Measurements from ENCODE around the gene TYMP.

DNA sequence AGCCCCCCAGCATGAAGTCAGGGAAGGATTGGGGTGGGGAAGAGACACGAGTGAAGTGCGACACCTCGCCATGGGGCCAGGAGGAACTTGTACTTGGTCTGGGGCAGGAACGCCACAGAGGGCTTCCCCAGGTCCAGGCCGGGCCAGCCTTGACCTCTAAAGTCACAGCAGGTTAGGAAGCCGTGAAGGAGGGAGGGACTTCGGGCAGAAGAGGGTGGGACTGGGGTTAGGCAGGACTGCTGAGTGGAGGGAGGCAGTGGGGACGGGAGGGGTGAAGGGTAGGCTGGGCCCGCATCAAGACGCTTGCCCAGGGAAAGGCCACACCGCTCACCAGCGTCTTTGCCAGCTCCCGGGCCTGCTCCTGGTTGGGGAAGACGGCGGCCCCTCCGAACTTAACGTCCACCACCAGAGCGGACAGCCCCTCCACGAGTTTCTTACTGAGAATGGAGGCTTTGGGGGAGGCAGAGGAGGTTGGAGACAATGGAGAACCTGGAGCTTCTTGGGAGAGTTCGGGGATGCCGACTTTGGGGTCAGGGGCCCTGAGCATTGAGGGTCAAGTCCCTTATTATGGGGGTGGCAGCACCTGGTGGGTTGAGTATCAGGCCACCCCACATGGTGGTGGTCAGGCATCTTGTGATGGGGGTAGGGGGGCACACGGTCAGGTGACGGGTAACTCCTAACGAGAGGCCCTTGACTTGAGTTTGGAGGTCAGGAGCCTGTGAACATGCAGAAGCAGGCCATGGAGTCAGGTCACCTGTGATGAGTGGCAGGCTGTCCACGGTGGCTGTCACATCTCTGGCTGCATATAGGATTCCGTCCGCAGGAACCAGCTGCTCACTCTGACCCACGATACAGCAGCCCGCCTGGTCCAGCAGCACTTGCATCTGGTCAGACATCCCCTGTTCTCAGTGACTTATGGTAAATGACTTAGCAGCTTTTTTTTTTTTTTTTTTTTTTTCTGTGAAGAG is 2.7 kb downstream of the TYMP start:
- TF ChIP-seq POLR2AphosphoS5 (IDR thresholded peaks at IDR 0.05) (peak in 2 of 3 donors; percentile 31 to 65), POLR2A (IDR thresholded peaks at IDR 0.05) (no peak), EP300 (IDR thresholded peaks at IDR 0.05) (no peak)
- TF ChIP-seq, protein P1, sequence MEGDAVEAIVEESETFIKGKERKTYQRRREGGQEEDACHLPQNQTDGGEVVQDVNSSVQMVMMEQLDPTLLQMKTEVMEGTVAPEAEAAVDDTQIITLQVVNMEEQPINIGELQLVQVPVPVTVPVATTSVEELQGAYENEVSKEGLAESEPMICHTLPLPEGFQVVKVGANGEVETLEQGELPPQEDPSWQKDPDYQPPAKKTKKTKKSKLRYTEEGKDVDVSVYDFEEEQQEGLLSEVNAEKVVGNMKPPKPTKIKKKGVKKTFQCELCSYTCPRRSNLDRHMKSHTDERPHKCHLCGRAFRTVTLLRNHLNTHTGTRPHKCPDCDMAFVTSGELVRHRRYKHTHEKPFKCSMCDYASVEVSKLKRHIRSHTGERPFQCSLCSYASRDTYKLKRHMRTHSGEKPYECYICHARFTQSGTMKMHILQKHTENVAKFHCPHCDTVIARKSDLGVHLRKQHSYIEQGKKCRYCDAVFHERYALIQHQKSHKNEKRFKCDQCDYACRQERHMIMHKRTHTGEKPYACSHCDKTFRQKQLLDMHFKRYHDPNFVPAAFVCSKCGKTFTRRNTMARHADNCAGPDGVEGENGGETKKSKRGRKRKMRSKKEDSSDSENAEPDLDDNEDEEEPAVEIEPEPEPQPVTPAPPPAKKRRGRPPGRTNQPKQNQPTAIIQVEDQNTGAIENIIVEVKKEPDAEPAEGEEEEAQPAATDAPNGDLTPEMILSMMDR (IDR thresholded peaks at IDR 0.05) = no peak
